H1 (cell line): ENCODE measurements around the gene PLCL1. TPM values are rescaled to one million over a fixed set of nuclear protein-coding genes. Genes with fewer than 3 reads are reported as not detected.

ENCODE experiments used
- EGR1 ChIP-seq: IDR thresholded peaks from 2 replicates; pipeline ENCODE4 v1.6.1; 2011; ENCODE audit warnings: low read depth, low read length, borderline replicate concordance
- polyA plus RNA-seq, 7 experiments: library from polyadenylated mRNA; depleted of rRNA in 3 of 7; stranded (reverse) in 5 of 7; unstranded in 2 of 7; fragments of >200 nt in 5 of 7; fragments of 200-250 nt in 2 of 7; gene quantifications; 1 replicate in 5 of 7; 2 replicates in 1 of 7; 4 replicates in 1 of 7; pipeline versions ENCODE4 v1.2.1 to v1.2.3, GENCODE V29; 2011 to 2013; ENCODE audit warnings: missing spikeins in 2 of 7, mixed read lengths in 2 of 7
- total RNA-seq: library from RNA; stranded (reverse); fragmentation: NEBNext Ultra II Directional; extraction: Animal tissue kit (Norgen Biotek cat#: 25700); gene quantifications from 2 replicates; pipeline ENCODE4 v1.2.1, GENCODE V29; 2021

PLCL1 gene
- total and polyA plus RNA-seq, 2 of the 8 experiments (the other 6 are each of a cell fraction or from before 2014, with no cell fraction given), result not detected

GRCh38 chr2:198101688-198102087 is 297.3 kb downstream of the PLCL1 start (continued):
- TF ChIP-seq EGR1, result no peak
- TF ChIP-seq, all 59 proteins: peak for 0
